Muscle layer of duodenum (tissue), 2 donors: ENCODE data around the gene CSNK1G1.
A peak's percentile ranks its signal among the peaks of the same experiment; 100 is the strongest.

Source experiments
- H3K27ac ChIP-seq: one replicate; pipeline ENCODE4 v1.7.0; 2013; ENCODE audit warnings: mild to moderate bottlenecking, low read length
- H3K27me3 ChIP-seq: one replicate; pipeline ENCODE4 v1.7.0; 2013; ENCODE audit warnings: low read depth, mild to moderate bottlenecking, control low read depth, low read length
- H3K36me3 ChIP-seq, 2 donors: one replicate each; pipeline ENCODE4 v1.7.0; 2013; ENCODE audit warnings: low read length in 2 of 2, control low read depth in 1 of 2, mild to moderate bottlenecking in 1 of 2; ENCODE audit not compliant: insufficient read depth in 2 of 2, control insufficient read depth in 1 of 2
- H3K4me1 ChIP-seq, 2 donors: one replicate each; pipeline ENCODE4 v1.7.0; 2013; ENCODE audit warnings: low read length in 2 of 2, mild to moderate bottlenecking in 2 of 2, control low read depth in 1 of 2, moderate library complexity in 1 of 2; ENCODE audit not compliant: insufficient read depth in 2 of 2, control insufficient read depth in 1 of 2
- H3K4me3 ChIP-seq, 2 donors: one replicate each; pipeline ENCODE4 v1.7.0; 2013; ENCODE audit warnings: low read length in 2 of 2, low read depth in 1 of 2, mild to moderate bottlenecking in 1 of 2
- H3K9me3 ChIP-seq, 2 donors: one replicate each; pipeline ENCODE4 v1.7.0; 2013; ENCODE audit warnings: low read length in 2 of 2, control low read depth in 1 of 2, mild to moderate bottlenecking in 1 of 2; ENCODE audit not compliant: control insufficient read depth in 1 of 2
- donor health status: healthy.

The CSNK1G1 gene

DNA sequence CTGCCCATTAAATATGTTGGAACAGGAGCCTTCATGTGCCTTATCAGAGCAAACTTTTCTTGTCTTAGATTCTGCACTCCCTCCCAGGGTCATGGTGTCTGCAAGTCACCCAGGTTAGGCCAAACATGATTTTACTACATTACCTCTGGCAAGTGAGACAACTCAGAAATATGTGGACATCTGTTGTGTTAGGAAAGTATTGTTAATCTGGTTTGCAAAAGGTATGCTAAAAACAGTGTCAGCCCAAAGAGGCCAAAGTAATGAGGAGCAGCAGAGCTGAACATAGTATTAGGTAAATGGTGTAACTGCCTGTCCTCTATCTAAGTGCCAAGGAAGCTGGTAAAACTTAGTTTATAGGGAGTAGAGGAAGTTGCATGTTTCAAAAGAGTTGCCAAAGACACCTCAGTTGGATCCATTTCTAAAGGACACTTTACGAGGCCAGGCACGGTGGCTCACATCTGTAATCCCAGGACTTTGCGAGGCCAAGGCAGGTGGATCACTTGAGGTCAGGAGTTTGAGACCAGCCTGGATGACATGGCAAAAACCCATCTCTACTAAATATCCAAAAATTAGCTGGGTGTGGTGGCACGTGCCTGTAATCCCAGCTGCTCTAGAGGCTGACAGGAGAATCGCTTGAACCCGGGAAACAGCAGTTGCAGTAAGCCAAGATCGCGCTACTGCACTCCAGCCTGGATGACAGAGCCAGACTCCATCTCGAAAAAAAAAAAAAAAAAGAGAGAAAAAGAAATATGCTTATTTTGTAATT is 170.6 kb downstream of the CSNK1G1 start:
- Histone ChIP-seq H3K27me3 (no peaks in the 10 kb centered on the region), H3K4me1 (no peaks in the 10 kb centered on the region), H3K4me3 (no peak overlapping the region), H3K36me3 (peaks cover 13 to 19% of the 10 kb centered on the region in 2 donors), H3K27ac (no peak overlapping the region), H3K9me3 (no peaks in the 10 kb centered on the region)

DNA sequence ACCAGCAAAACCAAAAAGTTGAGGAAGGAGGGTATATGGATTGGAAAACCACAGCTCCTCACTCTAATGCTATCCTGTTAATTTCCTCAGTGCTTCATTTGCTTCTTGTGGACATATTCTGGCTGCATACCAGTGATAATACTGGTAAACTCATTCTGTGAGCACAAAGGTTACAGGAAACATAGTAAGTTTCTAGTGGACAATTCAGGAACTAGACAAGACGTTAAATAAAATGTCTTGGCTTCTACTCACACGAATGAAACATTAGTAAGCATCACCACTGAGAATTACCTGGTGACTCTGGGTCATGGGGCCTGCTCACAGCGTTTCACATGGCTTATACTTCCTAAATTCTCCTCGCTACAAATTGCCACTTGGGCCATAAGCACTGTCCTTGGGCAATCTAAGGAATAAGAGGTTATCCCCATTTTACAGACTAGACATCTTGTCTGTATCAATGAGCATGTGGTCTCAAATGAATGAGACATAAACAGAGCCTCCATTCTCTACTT is 173.1 kb downstream of the CSNK1G1 start:
- Histone ChIP-seq H3K27me3 (no peaks in the 10 kb centered on the region), H3K4me1 (no peaks in the 10 kb centered on the region), H3K27ac (no peak overlapping the region), H3K4me3 (no peak overlapping the region), H3K36me3 (peaks cover 22 to 26% of the 10 kb centered on the region in 2 donors), H3K9me3 (no peaks in the 10 kb centered on the region)

GRCh38 chr15:64180235-64180824 is 175.6 kb downstream of the CSNK1G1 start:
- no peaks in the 10 kb centered on the region for H3K27me3 ChIP-seq
- no peak overlapping the region for H3K4me3 ChIP-seq
- no peaks in the 10 kb centered on the region for H3K4me1 ChIP-seq
- H3K27ac ChIP-seq = no peak overlapping the region
- H3K36me3 ChIP-seq = peaks cover 24 to 25% of the 10 kb centered on the region in 2 donors
- no peaks in the 10 kb centered on the region for H3K9me3 ChIP-seq

GRCh38 chr15:64166102-64166890 is 189.7 kb downstream of the CSNK1G1 start:
- no peaks in the 10 kb centered on the region for H3K9me3 ChIP-seq
- H3K27me3 ChIP-seq = no peaks in the 10 kb centered on the region
- H3K4me3 ChIP-seq = no peak overlapping the region
- H3K4me1 ChIP-seq = peaks cover 8 to 14% of the 10 kb centered on the region in 2 donors
- no peak overlapping the region for H3K27ac ChIP-seq
- peaks cover 0 to 8% of the 10 kb centered on the region in 2 donors for H3K36me3 ChIP-seq

DNA sequence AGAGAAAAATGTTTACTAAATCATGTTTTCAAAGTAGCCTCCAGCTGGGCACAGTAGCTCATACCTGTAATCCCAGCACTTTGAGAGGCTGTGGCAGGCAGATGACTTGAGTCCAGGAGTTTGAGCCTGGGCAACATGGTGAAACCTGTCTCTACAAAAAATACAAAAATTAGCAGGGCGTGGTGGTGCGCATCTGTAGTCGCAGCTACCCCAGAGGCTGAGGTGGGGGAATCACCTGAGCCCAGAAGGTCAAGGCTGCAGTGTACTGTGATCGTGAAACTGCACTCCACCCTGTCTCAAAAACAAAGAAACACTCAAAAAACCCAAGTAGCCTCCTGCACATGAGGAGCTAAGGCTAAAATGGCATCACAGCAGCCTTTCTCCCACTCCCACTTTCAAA is 191.5 kb downstream of the CSNK1G1 start:
- Histone ChIP-seq H3K27me3 (no peaks in the 10 kb centered on the region), H3K4me1 (peaks cover 8 to 20% of the 10 kb centered on the region in 2 donors), H3K36me3 (peaks cover 9% of the 10 kb centered on the region in 2 donors), H3K9me3 (no peaks in the 10 kb centered on the region), H3K4me3 (no peak overlapping the region), H3K27ac (no peak overlapping the region)

- no peaks in the 10 kb centered on the region for H3K9me3 ChIP-seq
- H3K4me3 ChIP-seq = peak overlapping the region; percentile 70 to 86
- no peaks in the 10 kb centered on the region for H3K27me3 ChIP-seq
- H3K27ac ChIP-seq = peak overlapping the region; percentile 34
- peaks cover 10 to 20% of the 10 kb centered on the region in 2 donors for H3K4me1 ChIP-seq
- H3K36me3 ChIP-seq = peaks cover 14 to 15% of the 10 kb centered on the region in 2 donors
These were observed 192.2 kb downstream of the CSNK1G1 start for GRCh38 chr15:64163659-64164362.

GRCh38 chr15:64162869-64163658 is 192.9 kb downstream of the CSNK1G1 start, which contains the start of gene PPIB:
PPIB (minus strand) TSS chr15:64163022; CDS start chr15:64162986, 36 bp downstream.
- Histone ChIP-seq H3K27ac (peak within 1 kb of the TSS; percentile 94), H3K9me3 (no peaks in the 10 kb centered on the region), H3K36me3 (peaks cover 21 to 23% of the 10 kb centered on the region in 2 donors), H3K4me1 (peaks cover 13 to 27% of the 10 kb centered on the region in 2 donors), H3K4me3 (peak within 1 kb of the TSS; percentile 86 to 97), H3K27me3 (no peaks in the 10 kb centered on the region)

DNA sequence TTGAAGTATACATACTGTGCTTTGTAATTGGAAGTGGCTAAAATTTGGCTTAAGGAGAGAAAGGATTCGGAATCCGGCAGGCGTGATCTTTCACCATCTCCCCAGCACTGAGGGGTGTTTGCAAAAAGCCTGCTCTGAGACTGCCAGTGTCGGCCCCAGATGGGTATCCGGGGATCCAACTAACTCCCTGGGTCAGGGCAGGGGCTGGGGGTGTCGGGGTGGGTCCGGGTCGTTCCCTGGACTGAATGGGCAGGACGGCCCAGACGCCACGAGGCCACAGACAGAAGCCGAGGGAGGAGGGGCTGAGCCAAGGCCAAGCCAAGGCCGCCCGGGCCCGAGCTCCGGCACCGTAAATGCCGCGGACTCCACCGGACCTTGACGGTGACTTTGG is 193.5 kb downstream of the CSNK1G1 start:
- Histone ChIP-seq H3K4me3 (peak overlapping the region; percentile 86 to 97), H3K9me3 (no peaks in the 10 kb centered on the region), H3K27me3 (no peaks in the 10 kb centered on the region), H3K27ac (peak overlapping the region; percentile 94), H3K36me3 (peaks cover 27 to 29% of the 10 kb centered on the region in 2 donors), H3K4me1 (peaks cover 13 to 27% of the 10 kb centered on the region in 2 donors)

DNA sequence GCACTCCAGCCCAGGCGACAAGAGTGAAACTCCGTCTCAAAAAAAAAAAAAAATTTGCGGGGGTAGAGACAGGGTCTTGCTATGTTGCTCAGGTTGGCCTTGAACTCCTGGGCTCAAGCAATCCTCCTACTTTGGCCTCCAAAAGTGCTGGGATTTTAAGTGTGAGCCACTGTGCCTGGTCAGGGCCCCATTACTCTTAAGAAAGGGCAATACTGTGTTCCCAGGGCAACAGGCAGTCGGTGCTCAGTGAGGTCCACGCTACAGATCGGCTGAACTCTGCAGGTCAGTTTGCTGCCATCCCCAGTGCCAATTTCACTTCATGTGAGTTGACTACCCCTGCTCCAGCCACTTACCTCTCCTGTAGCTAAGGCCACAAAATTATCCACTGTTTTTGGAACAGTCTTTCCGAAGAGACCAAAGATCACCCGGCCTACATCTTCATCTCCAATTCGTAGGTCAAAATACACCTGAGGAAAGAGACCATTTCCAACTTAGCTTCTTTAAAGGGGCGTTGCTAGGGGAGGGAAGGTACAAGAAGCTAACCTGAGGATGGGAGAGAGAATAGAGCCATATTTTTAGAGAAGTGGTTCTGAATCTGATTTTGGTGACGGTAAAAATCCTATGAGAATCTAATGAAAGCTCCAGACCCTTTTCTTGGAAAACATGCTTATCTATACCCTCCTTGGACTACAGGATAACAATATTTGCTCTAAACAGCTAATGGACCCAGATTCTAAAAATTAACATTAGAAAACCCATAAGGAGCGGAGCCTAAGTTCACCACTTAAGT is 194.1 kb downstream of the CSNK1G1 start:
- peak overlapping the region; percentile 94 for H3K27ac ChIP-seq
- H3K27me3 ChIP-seq = no peaks in the 10 kb centered on the region
- peaks cover 13 to 27% of the 10 kb centered on the region in 2 donors for H3K4me1 ChIP-seq
- no peaks in the 10 kb centered on the region for H3K9me3 ChIP-seq
- peak overlapping the region; percentile 86 to 97 for H3K4me3 ChIP-seq
- H3K36me3 ChIP-seq = peaks cover 33 to 35% of the 10 kb centered on the region in 2 donors
